PFSK-1 (cell line): ENCODE results near the gene BLACAT1.

Experiments
- FOXP2 ChIP-seq: optimal IDR thresholded peaks from 2 replicates; pipeline ENCODE3; 2011; ENCODE audit warnings: borderline replicate concordance, control low read depth, inconsistent platforms; ENCODE audit not compliant: insufficient read depth; ENCODE audit errors: extremely low read length, extremely low read depth
- POLR2AphosphoS5 ChIP-seq: IDR thresholded peaks from 2 replicates; pipeline ENCODE4 v1.6.1; 2012; ENCODE audit warnings: low read depth, mild to moderate bottlenecking, control low read depth, low read length, moderate library complexity
- SIN3A ChIP-seq: IDR thresholded peaks from 2 replicates; pipeline ENCODE4 v1.6.1; 2012; ENCODE audit warnings: mild to moderate bottlenecking, low read length, moderate library complexity, borderline replicate concordance; ENCODE audit not compliant: insufficient read depth
- TAF1 ChIP-seq: IDR thresholded peaks from 2 replicates; pipeline ENCODE4 v1.6.1; 2012; ENCODE audit warnings: low read length, control low read depth, borderline replicate concordance; ENCODE audit not compliant: insufficient read depth
- TF ChIP-seq, protein P1 (sequence below), 2 experiments: IDR thresholded peaks; 2 replicates each; pipeline versions ENCODE4 v1.6.1 to v1.8.0; 2011 to 2012; ENCODE audit warnings: low read depth in 2 of 2, low read length in 2 of 2, control low read depth in 1 of 2, inconsistent platforms in 1 of 2, mild to moderate bottlenecking in 1 of 2, moderate library complexity in 1 of 2; ENCODE audit not compliant: insufficient read depth in 1 of 2

BLACAT1 gene

GRCh38 chr1:205423814-205424399, 31.9 kb downstream of the BLACAT1 start:
- TF ChIP-seq SIN3A, result no peak
- TF ChIP-seq POLR2AphosphoS5, result no peak
- TF ChIP-seq, protein P1, sequence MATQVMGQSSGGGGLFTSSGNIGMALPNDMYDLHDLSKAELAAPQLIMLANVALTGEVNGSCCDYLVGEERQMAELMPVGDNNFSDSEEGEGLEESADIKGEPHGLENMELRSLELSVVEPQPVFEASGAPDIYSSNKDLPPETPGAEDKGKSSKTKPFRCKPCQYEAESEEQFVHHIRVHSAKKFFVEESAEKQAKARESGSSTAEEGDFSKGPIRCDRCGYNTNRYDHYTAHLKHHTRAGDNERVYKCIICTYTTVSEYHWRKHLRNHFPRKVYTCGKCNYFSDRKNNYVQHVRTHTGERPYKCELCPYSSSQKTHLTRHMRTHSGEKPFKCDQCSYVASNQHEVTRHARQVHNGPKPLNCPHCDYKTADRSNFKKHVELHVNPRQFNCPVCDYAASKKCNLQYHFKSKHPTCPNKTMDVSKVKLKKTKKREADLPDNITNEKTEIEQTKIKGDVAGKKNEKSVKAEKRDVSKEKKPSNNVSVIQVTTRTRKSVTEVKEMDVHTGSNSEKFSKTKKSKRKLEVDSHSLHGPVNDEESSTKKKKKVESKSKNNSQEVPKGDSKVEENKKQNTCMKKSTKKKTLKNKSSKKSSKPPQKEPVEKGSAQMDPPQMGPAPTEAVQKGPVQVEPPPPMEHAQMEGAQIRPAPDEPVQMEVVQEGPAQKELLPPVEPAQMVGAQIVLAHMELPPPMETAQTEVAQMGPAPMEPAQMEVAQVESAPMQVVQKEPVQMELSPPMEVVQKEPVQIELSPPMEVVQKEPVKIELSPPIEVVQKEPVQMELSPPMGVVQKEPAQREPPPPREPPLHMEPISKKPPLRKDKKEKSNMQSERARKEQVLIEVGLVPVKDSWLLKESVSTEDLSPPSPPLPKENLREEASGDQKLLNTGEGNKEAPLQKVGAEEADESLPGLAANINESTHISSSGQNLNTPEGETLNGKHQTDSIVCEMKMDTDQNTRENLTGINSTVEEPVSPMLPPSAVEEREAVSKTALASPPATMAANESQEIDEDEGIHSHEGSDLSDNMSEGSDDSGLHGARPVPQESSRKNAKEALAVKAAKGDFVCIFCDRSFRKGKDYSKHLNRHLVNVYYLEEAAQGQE (IDR thresholded peaks at IDR 0.05; ENCODE audit: insufficient read depth in 1 of 2, low read depth in 2 of 2, low read length in 2 of 2), result no peak
- TF ChIP-seq FOXP2, result no peak
- no peak for TF ChIP-seq TAF1

DNA sequence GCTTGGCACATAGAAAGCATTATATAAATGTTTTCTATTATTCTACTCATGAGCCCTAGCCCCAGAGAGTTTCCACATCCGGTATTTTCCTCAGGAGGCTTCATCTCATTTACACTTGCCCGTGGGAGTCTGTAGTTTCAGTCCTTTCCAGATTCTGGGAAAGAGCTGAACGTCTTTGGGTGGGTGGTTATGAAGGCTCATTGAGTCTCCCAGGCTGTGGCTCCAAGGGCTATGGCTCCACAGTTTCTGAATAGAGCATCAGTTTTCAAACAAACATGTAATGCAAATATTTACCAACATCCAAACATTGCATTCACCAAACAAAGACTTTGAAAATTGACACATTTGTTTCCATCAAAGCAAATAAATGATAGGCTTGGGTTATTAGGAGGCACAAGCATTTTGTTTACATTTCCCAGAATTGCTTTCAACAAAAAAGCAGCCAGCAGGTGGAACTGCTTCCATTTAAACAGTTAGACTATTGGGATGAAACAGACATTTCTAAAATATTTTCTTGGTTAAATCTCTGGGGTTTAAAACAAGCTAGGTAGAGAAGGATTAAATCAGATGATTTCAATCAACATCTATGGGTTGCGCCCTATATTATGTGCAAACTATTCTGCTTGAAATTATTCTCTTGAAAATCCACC, 32.7 kb downstream of the BLACAT1 start:
- TF ChIP-seq POLR2AphosphoS5, result no peak
- TF ChIP-seq SIN3A, result no peak
- no peak for TF ChIP-seq TAF1
- TF ChIP-seq, protein P1 (IDR thresholded peaks at IDR 0.05; ENCODE audit: insufficient read depth in 1 of 2, low read depth in 2 of 2, low read length in 2 of 2), result no peak
- no peak for TF ChIP-seq FOXP2

DNA sequence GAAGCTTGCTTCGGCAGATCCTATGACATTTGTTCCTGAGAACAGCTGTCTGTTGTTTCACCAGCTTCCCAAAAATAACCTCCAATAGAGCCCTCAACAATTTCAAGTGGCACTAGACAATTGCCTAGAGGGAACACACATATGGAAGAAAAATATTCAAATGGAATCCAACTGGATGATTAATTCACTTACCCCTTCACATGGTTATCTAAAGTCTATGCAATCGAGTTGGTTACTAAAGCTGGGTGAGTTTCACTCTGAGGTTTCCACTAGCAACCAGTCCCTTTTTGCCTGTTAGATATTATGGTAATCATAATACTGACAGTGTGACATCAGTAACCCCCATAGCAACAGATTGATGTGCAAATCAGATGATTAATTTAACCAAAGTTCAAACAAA, 34.0 kb downstream of the BLACAT1 start, which contains the start of gene LEMD1:
Gene LEMD1 (minus strand): TSS at position 259 of the 400 bp plus-strand sequence. CDS start 1,520 bp downstream, outside the sequence.
- TF ChIP-seq SIN3A (no peak), POLR2AphosphoS5 (no peak)

- no peak for TF ChIP-seq TAF1
- TF ChIP-seq SIN3A, result no peak
- no peak for TF ChIP-seq POLR2AphosphoS5
- TF ChIP-seq, protein P1 (IDR thresholded peaks at IDR 0.05; ENCODE audit: insufficient read depth in 1 of 2, low read depth in 2 of 2, low read length in 2 of 2), result no peak
- no peak for TF ChIP-seq FOXP2
Observed at GRCh38 chr1:205420938-205421337, 34.9 kb downstream of the BLACAT1 start.

DNA sequence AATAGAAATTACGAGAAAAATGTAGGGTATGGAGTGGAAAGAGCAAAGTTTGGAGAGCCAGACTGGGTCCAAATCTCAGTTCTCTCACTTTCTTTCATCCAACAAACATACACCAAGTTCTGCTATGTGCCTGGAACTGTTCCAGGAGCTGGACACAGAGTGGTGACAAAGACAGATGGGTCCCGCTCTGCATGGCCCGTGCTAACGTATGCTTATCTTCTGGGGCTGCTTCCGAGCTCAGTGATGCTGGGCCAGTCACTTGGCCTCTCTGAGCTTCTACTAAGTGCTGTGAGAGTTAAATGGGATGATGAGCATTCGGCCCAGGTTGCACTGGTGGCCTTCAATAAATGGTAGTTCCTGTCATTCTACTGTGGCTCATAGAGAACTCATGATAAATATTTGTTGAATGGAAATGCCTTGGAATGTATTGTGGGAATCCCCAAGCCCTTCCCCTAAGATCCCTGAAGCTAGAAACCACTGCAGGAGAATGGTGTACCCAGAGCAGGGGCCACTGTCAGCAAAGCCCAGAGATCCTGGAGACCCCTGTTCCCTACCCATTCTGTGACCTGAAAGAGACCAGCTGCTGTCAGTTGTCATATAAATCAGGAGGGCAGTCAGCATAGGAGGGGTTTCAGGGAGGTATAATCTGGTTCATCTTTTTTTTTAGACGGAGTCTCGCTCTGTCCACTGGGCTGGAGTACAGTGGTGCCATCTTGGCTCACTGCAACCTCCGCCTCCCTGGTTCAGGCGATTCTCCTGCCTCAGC, 37.8 kb downstream of the BLACAT1 start:
- TF ChIP-seq SIN3A (no peak), TAF1 (no peak), FOXP2 (no peak), POLR2AphosphoS5 (no peak)
- TF ChIP-seq, protein P1 (IDR thresholded peaks at IDR 0.05; ENCODE audit: insufficient read depth in 1 of 2, low read depth in 2 of 2, low read length in 2 of 2), result no peak
